ENCODE measurements around the gene LDLRAD4. TPM values are rescaled to one million over a fixed set of nuclear protein-coding genes. Genes with fewer than 3 reads are reported as not detected.

LDLRAD4 gene
- total RNA-seq, 1 experiment from 2014 or later: not detected

- H2AFZ ChIP-seq (ENCODE audit: low read length): no peak overlapping the region
- no peak for TF ChIP-seq EZH2 (IDR thresholded peaks at IDR 0.05; ENCODE audit: low read length, unreplicated experiment)
- no peak for TF ChIP-seq EZH2phosphoT487 (IDR thresholded peaks at IDR 0.05; ENCODE audit: borderline replicate concordance, low read length)
- no peak for TF ChIP-seq CTCF (conservative IDR thresholded peaks at IDR 0.05; ENCODE audit: low read depth, low read length)
- no peaks in the 10 kb centered on the region for H3F3A ChIP-seq (ENCODE audit: low read length, unreplicated experiment)
- no peak overlapping the region for H3K9ac ChIP-seq (ENCODE audit: low read length)
- ChIA-PET POLR2A (ENCODE audit: unreplicated experiment) (no interaction called here), CTCF (no interaction called here)
- no peak overlapping the region for H3K4me3 ChIP-seq (ENCODE audit: low read length)
- H3K4me1 ChIP-seq (ENCODE audit: insufficient read depth, low read length): no peaks in the 10 kb centered on the region
- peaks cover 4% of the 10 kb centered on the region; the same call in 1 of the 2 replicates for H4K20me1 ChIP-seq (ENCODE audit: low read length)
- H3K36me3 ChIP-seq (ENCODE audit: low read depth, low read length): no peaks in the 10 kb centered on the region
- H3K79me2 ChIP-seq (ENCODE audit: low read length): no peaks in the 10 kb centered on the region
- H3K4me2 ChIP-seq (ENCODE audit: low read length): no peak overlapping the region
- no peaks in the 10 kb centered on the region for H3K9me2 ChIP-seq (replicated peaks; ENCODE audit: low read length)
- H3K27me3 ChIP-seq (ENCODE audit: low read length): peaks cover 81% of the 10 kb centered on the region
- intact Hi-C loops (cut with micrococcal nuclease): loop anchor here (10.0 kb wide), 1 partner anchor 412 kb away; no protein-coding TSS in a partner anchor
- ATAC-seq (peak; percentile 46), DNase-seq (peak; percentile 23)
- no TSS peak for BruUV-seq (replicated peaks)
- no peak overlapping the region for H3K27ac ChIP-seq (ENCODE audit: low read length)
- no peaks in the 10 kb centered on the region for H3K9me3 ChIP-seq (ENCODE audit: low read length)
Measured at GRCh38 chr18:13222856-13223281, 4.3 kb downstream of the LDLRAD4 start.

- no peaks in the 10 kb centered on the region for H3F3A ChIP-seq (ENCODE audit: low read length, unreplicated experiment)
- H4K20me1 ChIP-seq (ENCODE audit: low read length): peaks cover 4% of the 10 kb centered on the region; the same call in 1 of the 2 replicates
- DNase-seq (no peak), ATAC-seq (no peak)
- no peaks in the 10 kb centered on the region for H3K4me1 ChIP-seq (ENCODE audit: insufficient read depth, low read length)
- intact Hi-C loops (cut with micrococcal nuclease): loop anchor here (10.0 kb wide), 1 partner anchor 411 kb away; no protein-coding TSS in a partner anchor
- no peaks in the 10 kb centered on the region for H3K9me2 ChIP-seq (replicated peaks; ENCODE audit: low read length)
- no peaks in the 10 kb centered on the region for H3K36me3 ChIP-seq (ENCODE audit: low read depth, low read length)
- no peak overlapping the region for H3K4me3 ChIP-seq (ENCODE audit: low read length)
- CTCF ChIA-PET: no interaction called here
- H3K27ac ChIP-seq (ENCODE audit: low read length): no peak overlapping the region
- peaks cover 81% of the 10 kb centered on the region for H3K27me3 ChIP-seq (ENCODE audit: low read length)
- BruUV-seq (replicated peaks): no TSS peak
- H2AFZ ChIP-seq (ENCODE audit: low read length): no peak overlapping the region
- POLR2A ChIA-PET (ENCODE audit: unreplicated experiment): no interaction called here
- H3K79me2 ChIP-seq (ENCODE audit: low read length): no peaks in the 10 kb centered on the region
- no peak overlapping the region for H3K4me2 ChIP-seq (ENCODE audit: low read length)
- TF ChIP-seq CTCF (conservative IDR thresholded peaks at IDR 0.05; ENCODE audit: low read depth, low read length): no peak
- TF ChIP-seq EZH2phosphoT487 (IDR thresholded peaks at IDR 0.05; ENCODE audit: borderline replicate concordance, low read length): no peak
- TF ChIP-seq EZH2 (IDR thresholded peaks at IDR 0.05; ENCODE audit: low read length, unreplicated experiment): no peak
- no peak overlapping the region for H3K9ac ChIP-seq (ENCODE audit: low read length)
- H3K9me3 ChIP-seq (ENCODE audit: low read length): no peaks in the 10 kb centered on the region
Measured at GRCh38 chr18:13223311-13224143, 5.0 kb downstream of the LDLRAD4 start.

- Histone ChIP-seq H3K4me3 (ENCODE audit: low read length) (no peak overlapping the region), H3F3A (ENCODE audit: low read length, unreplicated experiment) (no peaks in the 10 kb centered on the region), H3K27ac (ENCODE audit: low read length) (no peak overlapping the region), H4K20me1 (ENCODE audit: low read length) (peaks cover 4% of the 10 kb centered on the region; the same call in 1 of the 2 replicates), H3K4me2 (ENCODE audit: low read length) (no peak overlapping the region), H3K9ac (ENCODE audit: low read length) (no peak overlapping the region), H3K9me3 (ENCODE audit: low read length) (no peaks in the 10 kb centered on the region), H3K4me1 (ENCODE audit: insufficient read depth, low read length) (no peaks in the 10 kb centered on the region), H3K27me3 (ENCODE audit: low read length) (peaks cover 81% of the 10 kb centered on the region), H3K79me2 (ENCODE audit: low read length) (no peaks in the 10 kb centered on the region), H3K36me3 (ENCODE audit: low read depth, low read length) (no peaks in the 10 kb centered on the region), H3K9me2 (replicated peaks; ENCODE audit: low read length) (no peaks in the 10 kb centered on the region), H2AFZ (ENCODE audit: low read length) (no peak overlapping the region)
- ATAC-seq (no peak), DNase-seq (no peak)
- intact Hi-C loops (cut with micrococcal nuclease): loop anchor here (10.0 kb wide), 1 partner anchor 410 kb away; no protein-coding TSS in a partner anchor
- CTCF ChIA-PET: no interaction called here
- no TSS peak for BruUV-seq (replicated peaks)
- POLR2A ChIA-PET (ENCODE audit: unreplicated experiment): no interaction called here
- no peak for TF ChIP-seq EZH2 (IDR thresholded peaks at IDR 0.05; ENCODE audit: low read length, unreplicated experiment)
- TF ChIP-seq EZH2phosphoT487 (IDR thresholded peaks at IDR 0.05; ENCODE audit: borderline replicate concordance, low read length): no peak
- no peak for TF ChIP-seq CTCF (conservative IDR thresholded peaks at IDR 0.05; ENCODE audit: low read depth, low read length)
Measured at GRCh38 chr18:13225261-13225660, 6.7 kb downstream of the LDLRAD4 start.
